WTC11 (cell line): ENCODE data around the gene REPIN1. TPM values are rescaled to one million over a fixed set of nuclear protein-coding genes. Genes with fewer than 3 reads are reported as not detected.

Source experiments
- ATAC-seq: fragments of 200-7000 bp; cut with Tn5 transposase; 2 replicates; pipeline ENCODE4 v1.10.0; 2021; ENCODE audit warnings: mild to moderate bottlenecking, moderate library complexity
- CTCF ChIA-PET: fragments of 300-600 bp; sonication (Branson Sonifier 250); formaldehyde crosslinking; loops from one replicate; lab custom pipeline; 2021; ENCODE audit warnings: antibody characterized with exemption; lab: Charles Lee
- POLR2A ChIA-PET: fragments of 350-600 bp; sonication (Branson Sonifier 250); formaldehyde crosslinking; loops from one replicate; lab custom pipeline; 2021; ENCODE audit warnings: antibody characterized with exemption; lab: Charles Lee
- DNase-seq: peaks from one replicate; pipeline ENCODE4 v3.0.0; 2021; ENCODE audit warnings: low spot score
- H3K27ac Mint-ChIP-seq: 2 replicates; pipeline ENCODE4 v1.8.0; 2021; ENCODE audit warnings: mixed read lengths
- H3K27me3 Mint-ChIP-seq: 2 replicates; pipeline ENCODE4 v1.8.0; 2021; ENCODE audit warnings: low read depth, mild to moderate bottlenecking, moderate library complexity, mixed read lengths
- H3K36me3 Mint-ChIP-seq: 2 replicates; pipeline ENCODE4 v1.8.0; 2021; ENCODE audit warnings: mixed read lengths
- H3K4me1 Mint-ChIP-seq: 2 replicates; pipeline ENCODE4 v1.8.0; 2022; ENCODE audit warnings: mixed read lengths
- H3K4me3 Mint-ChIP-seq: 2 replicates; pipeline ENCODE4 v1.8.0; 2021; ENCODE audit warnings: mild to moderate bottlenecking, moderate library complexity, mixed read lengths
- H3K9me3 Mint-ChIP-seq: 2 replicates; pipeline ENCODE4 v1.8.0; 2021; ENCODE audit warnings: mixed read lengths
- ATF6 ChIP-seq: sonication (generic); formaldehyde crosslinking; IDR thresholded peaks from 2 replicates; pipeline ENCODE4 v1.8.1; 2023; ENCODE audit warnings: mild to moderate bottlenecking, missing genetic modification reagents
- CTCF ChIP-seq: fragments of 200-600 bp; IDR thresholded peaks from 2 replicates; pipeline ENCODE4 v1.8.0; 2022; ENCODE audit warnings: antibody characterized with exemption
- ETV6 ChIP-seq: sonication (generic); formaldehyde crosslinking; IDR thresholded peaks from 2 replicates; pipeline ENCODE4 v1.8.1; 2022; ENCODE audit warnings: mild to moderate bottlenecking, missing genetic modification reagents
- GABPB1 ChIP-seq: sonication (generic); formaldehyde crosslinking; IDR thresholded peaks from 2 replicates; pipeline ENCODE4 v1.8.1; 2023; ENCODE audit warnings: mild to moderate bottlenecking, missing genetic modification reagents
- IRF1 ChIP-seq: sonication (generic); formaldehyde crosslinking; IDR thresholded peaks from 2 replicates; pipeline ENCODE4 v1.8.0; 2023; ENCODE audit warnings: missing genetic modification reagents
- MAX ChIP-seq: sonication (generic); formaldehyde crosslinking; IDR thresholded peaks from 2 replicates; pipeline ENCODE4 v1.8.0; 2022; ENCODE audit warnings: mild to moderate bottlenecking, missing genetic modification reagents
- NR1H2 ChIP-seq: sonication (generic); formaldehyde crosslinking; IDR thresholded peaks from 2 replicates; pipeline ENCODE4 v1.9.0; 2021; ENCODE audit warnings: mild to moderate bottlenecking, moderate library complexity, missing genetic modification reagents
- OVOL2 ChIP-seq: fragments of 250-450 bp; sonication (Bioruptor Pico); IDR thresholded peaks from 2 replicates; pipeline ENCODE4 v1.9.0; 2021; ENCODE audit warnings: mild to moderate bottlenecking, borderline replicate concordance
- PRDM15 ChIP-seq: sonication (generic); formaldehyde crosslinking; IDR thresholded peaks from 2 replicates; pipeline ENCODE4 v1.8.0; 2022; ENCODE audit warnings: missing genetic modification reagents
- PREB ChIP-seq: sonication (generic); formaldehyde crosslinking; IDR thresholded peaks from 2 replicates; pipeline ENCODE4 v1.8.1; 2022; ENCODE audit warnings: mild to moderate bottlenecking, missing genetic modification reagents, moderate library complexity, borderline replicate concordance
- ZNF138 ChIP-seq: sonication (generic); formaldehyde crosslinking; conservative IDR thresholded peaks from 2 replicates; pipeline ENCODE4 v1.8.1; 2022; ENCODE audit warnings: mild to moderate bottlenecking, moderate library complexity, missing genetic modification reagents
- ZNF396 ChIP-seq: fragments of 250-450 bp; sonication (Bioruptor Pico); IDR thresholded peaks from 2 replicates; pipeline ENCODE4 v1.8.0; 2021; ENCODE audit warnings: mild to moderate bottlenecking, moderate library complexity, borderline replicate concordance
- ZNF671 ChIP-seq: fragments of 250-450 bp; sonication (Bioruptor Pico); IDR thresholded peaks from 2 replicates; pipeline ENCODE4 v1.8.0; 2021; ENCODE audit warnings: mild to moderate bottlenecking
- total RNA-seq: library from RNA; stranded (reverse); gene quantifications from 3 replicates; pipeline ENCODE4 v1.2.3, GENCODE V29; 2021

The REPIN1 gene
- total RNA-seq, 1 experiment from 2014 or later = 130 TPM

- Mint-ChIP-seq H3K9me3 (peaks cover 11% of the 10 kb centered on the region), H3K27me3 (no peaks in the 10 kb centered on the region; the same call in 1 of the 2 replicates), H3K4me3 (no peak overlapping the region), H3K27ac (no peak overlapping the region), H3K4me1 (peaks cover 2% of the 10 kb centered on the region; the same call in 1 of the 2 replicates), H3K36me3 (no peaks in the 10 kb centered on the region; the same call in 1 of the 2 replicates)
- TF ChIP-seq ZNF396 = no peak
- CTCF ChIA-PET = interaction anchor here (0.6 to 1.1 kb wide), 3 partner anchors 10 to 166 kb away, joined by 3 read pairs; no protein-coding TSS in a partner anchor
- POLR2A ChIA-PET = interaction anchor here (0.6 kb wide), 1 partner anchor 16 kb away, joined by 3 read pairs; no protein-coding TSS in a partner anchor
- DNase-seq = no peak
- peak; percentile 80 for ATAC-seq
Observed at GRCh38 chr7:150351587-150352194, 16.9 kb upstream of the REPIN1 start.

- Mint-ChIP-seq H3K4me3 (no peak overlapping the region), H3K27ac (peak overlapping the region; percentile 39; the same call in 1 of the 2 replicates), H3K27me3 (no peaks in the 10 kb centered on the region), H3K4me1 (peaks cover 17% of the 10 kb centered on the region), H3K36me3 (no peaks in the 10 kb centered on the region), H3K9me3 (no peaks in the 10 kb centered on the region; the same call in 1 of the 2 replicates)
- TF ChIP-seq GABPB1 (CRISPR knock-in tag) = no peak
- TF ChIP-seq PRDM15 (CRISPR knock-in tag) = no peak
- TF ChIP-seq IRF1 (CRISPR knock-in tag) = no peak
- TF ChIP-seq PREB (CRISPR knock-in tag) = no peak
- no peak for TF ChIP-seq NR1H2
- TF ChIP-seq ATF6 = no peak
- no peak for TF ChIP-seq OVOL2 (CRISPR knock-in tag)
- TF ChIP-seq MAX (CRISPR knock-in tag) = no peak
- no peak for TF ChIP-seq CTCF
- TF ChIP-seq ZNF138 (CRISPR knock-in tag) = no peak
- TF ChIP-seq ZNF671 (CRISPR knock-in tag) = no peak
- TF ChIP-seq ETV6 (CRISPR knock-in tag) = no peak
- ChIA-PET CTCF (interaction anchor here (0.7 to 1.8 kb wide), 6 partner anchors 10 to 89 kb away, joined by 3 to 7 read pairs (median 4); partner anchors contain the start of gene REPIN1), POLR2A (interaction anchor here (0.6 kb wide), 1 partner anchor 44 kb away, joined by 4 read pairs; no protein-coding TSS in a partner anchor)
- ATAC-seq (no peak), DNase-seq (no peak)
Observed at GRCh38 chr7:150355666-150356059, 13.0 kb upstream of the REPIN1 start.
